ENCODE data around the gene SCMH1. TPM values are rescaled to one million over a fixed set of nuclear protein-coding genes. Genes with fewer than 3 reads are reported as not detected.
A peak's percentile ranks its signal among the peaks of the same experiment; 100 is the strongest.

The SCMH1 gene
- total and polyA plus RNA-seq, 2 experiments from 2014 or later: 15.0 to 19.4 TPM

GRCh38 chr1:41278076-41278475 is 36.0 kb upstream of the SCMH1 start:
- Histone ChIP-seq H3K79me2 (replicated peaks; ENCODE audit: insufficient read depth) (no peaks in the 10 kb centered on the region), H3K4me1 (ENCODE audit: insufficient read depth) (no peaks in the 10 kb centered on the region), H3K4me3 (no peak overlapping the region), H3K27ac (ENCODE audit: low read depth) (no peak overlapping the region), H2AFZ (peak overlapping the region; percentile 63; the same call in 1 of the 2 replicates), H3K9me2 (ENCODE audit: insufficient read depth) (no peaks in the 10 kb centered on the region), H3K4me2 (no peak overlapping the region), H3K36me3 (ENCODE audit: insufficient read depth) (no peaks in the 10 kb centered on the region), H3K27me3 (ENCODE audit: insufficient read depth) (no peaks in the 10 kb centered on the region), H4K20me1 (replicated peaks; ENCODE audit: insufficient read depth) (no peaks in the 10 kb centered on the region), H3F3A (replicated peaks; ENCODE audit: low read depth) (no peaks in the 10 kb centered on the region)
- TF ChIP-seq EZH2 (IDR thresholded peaks at IDR 0.05; ENCODE audit: low read depth, unreplicated experiment): no peak
- TF ChIP-seq CTCF (conservative IDR thresholded peaks at IDR 0.05; ENCODE audit: low read depth in 2 of 2): no peak
- ATAC-seq: no peak
- Mint-ChIP-seq H3K9me3 (no peaks in the 10 kb centered on the region), H3K27ac (no peak overlapping the region), H3K4me3 (no peak overlapping the region), H3K4me1 (peaks cover 8% of the 10 kb centered on the region; the same call in 2 of the 3 replicates), H3K27me3 (ENCODE audit: insufficient read depth, low read depth, poor library complexity) (peaks cover 7% of the 10 kb centered on the region), H3K36me3 (ENCODE audit: low read depth) (no peaks in the 10 kb centered on the region)
- DNase-seq (ENCODE audit: low spot score): no peak

GRCh38 chr1:41277371-41277975 is 35.4 kb upstream of the SCMH1 start:
- H3K4me3 ChIP-seq: no peak overlapping the region
- H3K4me1 Mint-ChIP-seq: peaks cover 6% of the 10 kb centered on the region; the same call in 2 of the 3 replicates
- no peak overlapping the region for H3K4me3 Mint-ChIP-seq
- H3K36me3 ChIP-seq (ENCODE audit: insufficient read depth): no peaks in the 10 kb centered on the region
- H3K4me1 ChIP-seq (ENCODE audit: insufficient read depth): no peaks in the 10 kb centered on the region
- no peaks in the 10 kb centered on the region for H3K9me3 Mint-ChIP-seq
- peak overlapping the region; percentile 63 for H2AFZ ChIP-seq
- no peaks in the 10 kb centered on the region for H4K20me1 ChIP-seq (replicated peaks; ENCODE audit: insufficient read depth)
- H3K27me3 Mint-ChIP-seq (ENCODE audit: insufficient read depth, low read depth, poor library complexity): peaks cover 3% of the 10 kb centered on the region
- no peak overlapping the region for H3K27ac ChIP-seq (ENCODE audit: low read depth)
- H3F3A ChIP-seq (replicated peaks; ENCODE audit: low read depth): no peaks in the 10 kb centered on the region
- ATAC-seq (peak; percentile 54), DNase-seq (ENCODE audit: low spot score) (peak; percentile 2)
- no peak overlapping the region for H3K27ac Mint-ChIP-seq
- H3K27me3 ChIP-seq (ENCODE audit: insufficient read depth): no peaks in the 10 kb centered on the region
- H3K79me2 ChIP-seq (replicated peaks; ENCODE audit: insufficient read depth): no peaks in the 10 kb centered on the region
- no peaks in the 10 kb centered on the region for H3K36me3 Mint-ChIP-seq (ENCODE audit: low read depth)
- no peak overlapping the region for H3K4me2 ChIP-seq
- H3K9me2 ChIP-seq (ENCODE audit: insufficient read depth): no peaks in the 10 kb centered on the region
- TF ChIP-seq ETS1 (IDR thresholded peaks at IDR 0.05) (no peak), REST (IDR thresholded peaks at IDR 0.05; ENCODE audit: unreplicated experiment) (no peak), CREB1 (CRISPR knock-in tag; IDR thresholded peaks at IDR 0.05; ENCODE audit: low read depth) (no peak), STAT1 (IDR thresholded peaks at IDR 0.05; ENCODE audit: unreplicated experiment) (no peak), NANOG (IDR thresholded peaks at IDR 0.05; ENCODE audit: borderline replicate concordance) (no peak), EZH2 (IDR thresholded peaks at IDR 0.05; ENCODE audit: low read depth, unreplicated experiment) (no peak), JUNB (IDR thresholded peaks at IDR 0.05; ENCODE audit: unreplicated experiment) (no peak)
